H1 (cell line): ENCODE measurements around the gene TBC1D30. TPM values are rescaled to one million over a fixed set of nuclear protein-coding genes. Genes with fewer than 3 reads are reported as not detected.

Source experiments
- BACH1 ChIP-seq: IDR thresholded peaks from 2 replicates; pipeline ENCODE4 v1.6.1; 2012; ENCODE audit warnings: low read length, improper control_type of control experiment
- HDAC6 ChIP-seq: IDR thresholded peaks from one replicate; pipeline ENCODE4 v1.7.1; 2012; ENCODE audit warnings: low read depth, mild to moderate bottlenecking, inconsistent platforms, low read length, moderate library complexity
- JUND ChIP-seq: IDR thresholded peaks from 2 replicates; pipeline ENCODE4 v1.6.1; 2011; ENCODE audit warnings: mild to moderate bottlenecking, improper control_type of control experiment, low read length
- MAFK ChIP-seq: IDR thresholded peaks from 2 replicates; pipeline ENCODE4 v1.6.1; 2012; ENCODE audit warnings: low read depth, mild to moderate bottlenecking, improper control_type of control experiment, low read length
- MAX ChIP-seq: IDR thresholded peaks from 2 replicates; pipeline ENCODE4 v1.6.1; 2012; ENCODE audit warnings: inconsistent platforms
- POLR2AphosphoS5 ChIP-seq: IDR thresholded peaks from 2 replicates; pipeline ENCODE4 v1.6.1; 2011; ENCODE audit warnings: low read depth, low read length
- RFX5 ChIP-seq: IDR thresholded peaks from 2 replicates; pipeline ENCODE4 v1.6.1; 2011; ENCODE audit warnings: low read depth, low read length, improper control_type of control experiment, borderline replicate concordance
- polyA plus RNA-seq, 7 experiments: library from polyadenylated mRNA; depleted of rRNA in 3 of 7; stranded (reverse) in 5 of 7; unstranded in 2 of 7; fragments of >200 nt in 5 of 7; fragments of 200-250 nt in 2 of 7; gene quantifications; 1 replicate in 5 of 7; 2 replicates in 1 of 7; 4 replicates in 1 of 7; pipeline versions ENCODE4 v1.2.1 to v1.2.3, GENCODE V29; 2011 to 2013; ENCODE audit warnings: missing spikeins in 2 of 7, mixed read lengths in 2 of 7
- total RNA-seq: library from RNA; stranded (reverse); fragmentation: NEBNext Ultra II Directional; extraction: Animal tissue kit (Norgen Biotek cat#: 25700); gene quantifications from 2 replicates; pipeline ENCODE4 v1.2.1, GENCODE V29; 2021

Gene TBC1D30
- total and polyA plus RNA-seq, 2 of the 8 experiments (the other 6 are each of a cell fraction or from before 2014, with no cell fraction given), result 2.8 to 5.5 TPM

- TF ChIP-seq POLR2AphosphoS5, result no peak
- no peak for TF ChIP-seq RFX5
- no peak for TF ChIP-seq BACH1
- TF ChIP-seq MAFK, result no peak
- no peak for TF ChIP-seq HDAC6
- no peak for TF ChIP-seq JUND
- TF ChIP-seq MAX, result no peak
Measured at GRCh38 chr12:64892561-64892960, 68.1 kb downstream of the TBC1D30 start (continued).
